ENCODE measurements around the gene ZNF438.

DNA sequence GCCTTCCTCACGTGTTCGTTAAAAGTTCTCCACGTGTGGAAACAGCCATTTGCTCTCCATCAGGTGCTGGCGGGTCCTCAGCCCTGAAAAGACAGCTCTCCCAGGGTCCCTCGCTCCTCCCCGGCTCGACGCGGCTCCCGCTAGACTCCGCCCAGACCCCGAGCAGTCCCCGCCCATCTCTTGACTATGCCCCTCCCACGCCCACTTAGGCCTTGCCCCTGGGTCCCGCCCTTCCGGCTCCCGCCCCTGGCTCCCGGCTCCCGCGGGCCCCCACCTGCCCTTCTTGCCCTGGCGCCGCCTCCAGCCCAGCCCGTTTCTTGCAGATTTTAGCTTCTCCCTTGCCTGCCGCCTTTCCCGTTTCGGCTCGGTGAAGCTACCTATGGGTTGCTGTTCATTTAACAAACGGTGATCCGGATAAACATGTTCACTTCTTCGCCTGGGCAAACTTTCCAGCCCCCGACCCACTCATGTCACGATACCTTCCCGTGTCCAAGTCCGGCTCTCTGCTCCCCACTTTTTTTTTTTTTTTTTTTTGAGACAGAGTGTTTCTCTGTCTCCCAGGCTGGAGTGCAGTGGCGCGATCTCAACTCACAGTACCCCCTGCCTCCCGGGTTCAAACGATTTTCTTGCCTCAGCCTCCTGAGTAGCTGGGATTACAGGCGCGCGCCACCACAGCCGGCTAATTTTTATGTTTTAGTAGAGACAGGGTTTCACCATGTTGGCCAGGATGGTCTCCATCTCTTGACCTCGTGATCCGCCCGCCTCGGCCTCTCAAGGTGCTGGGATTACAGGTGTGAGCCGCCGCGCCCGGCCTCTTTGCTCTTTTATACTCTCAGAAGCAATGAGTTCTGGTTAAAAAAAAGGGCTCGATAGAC is 830 bp upstream of the ZNF438 start:
- TF ChIP-seq, protein P1, sequence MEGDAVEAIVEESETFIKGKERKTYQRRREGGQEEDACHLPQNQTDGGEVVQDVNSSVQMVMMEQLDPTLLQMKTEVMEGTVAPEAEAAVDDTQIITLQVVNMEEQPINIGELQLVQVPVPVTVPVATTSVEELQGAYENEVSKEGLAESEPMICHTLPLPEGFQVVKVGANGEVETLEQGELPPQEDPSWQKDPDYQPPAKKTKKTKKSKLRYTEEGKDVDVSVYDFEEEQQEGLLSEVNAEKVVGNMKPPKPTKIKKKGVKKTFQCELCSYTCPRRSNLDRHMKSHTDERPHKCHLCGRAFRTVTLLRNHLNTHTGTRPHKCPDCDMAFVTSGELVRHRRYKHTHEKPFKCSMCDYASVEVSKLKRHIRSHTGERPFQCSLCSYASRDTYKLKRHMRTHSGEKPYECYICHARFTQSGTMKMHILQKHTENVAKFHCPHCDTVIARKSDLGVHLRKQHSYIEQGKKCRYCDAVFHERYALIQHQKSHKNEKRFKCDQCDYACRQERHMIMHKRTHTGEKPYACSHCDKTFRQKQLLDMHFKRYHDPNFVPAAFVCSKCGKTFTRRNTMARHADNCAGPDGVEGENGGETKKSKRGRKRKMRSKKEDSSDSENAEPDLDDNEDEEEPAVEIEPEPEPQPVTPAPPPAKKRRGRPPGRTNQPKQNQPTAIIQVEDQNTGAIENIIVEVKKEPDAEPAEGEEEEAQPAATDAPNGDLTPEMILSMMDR (conservative IDR thresholded peaks at IDR 0.05), result no peak
- no peak for TF ChIP-seq ZFX (IDR thresholded peaks at IDR 0.05)
